HEK293 (cell line): ENCODE data around the gene ARIH1.

ENCODE experiments used
- CTCF ChIA-PET: fragments of 350-600 bp; formaldehyde crosslinking; extraction: SDS; loops from one replicate; lab custom pipeline; 2021; ENCODE audit warnings: antibody characterized with exemption; lab: Yijun Ruan, JAX
- POLR2A ChIA-PET: fragments of 300-600 bp; formaldehyde crosslinking; extraction: SDS; loops from one replicate; lab custom pipeline; 2020; ENCODE audit warnings: antibody characterized with exemption, inconsistent platforms; lab: Yijun Ruan, JAX
- H3K27ac ChIP-seq: fragments of 200-500 bp; sonication (Bioruptor generic); 2 replicates; pipeline ENCODE4 v1.5.1; 2014; ENCODE audit warnings: low read depth, low read length, control low read depth, inconsistent platforms; ENCODE audit errors: extremely low read depth
- H3K36me3 ChIP-seq, 2 experiments: fragments of 200-500 bp in 1 of 2; sonication (Bioruptor generic) in 1 of 2; 1 replicate in 1 of 2; 2 replicates in 1 of 2; pipeline ENCODE4 v1.5.1; 2014 to 2017; ENCODE audit warnings: inconsistent platforms in 2 of 2, low read length in 2 of 2; ENCODE audit not compliant: control insufficient read depth in 2 of 2, insufficient read depth in 1 of 2
- H3K4me1 ChIP-seq: fragments of 200-500 bp; sonication (Bioruptor generic); 2 replicates; pipeline ENCODE4 v1.5.1; 2014; ENCODE audit warnings: mild to moderate bottlenecking, low read length, inconsistent platforms; ENCODE audit not compliant: control insufficient read depth, insufficient read depth
- H3K4me3 ChIP-seq: 2 replicates; pipeline ENCODE4 v1.5.1; 2011; ENCODE audit warnings: low read depth, mild to moderate bottlenecking, control low read depth, low read length, moderate library complexity
- H3K9me3 ChIP-seq: fragments of 200-500 bp; sonication (Bioruptor generic); 2 replicates; pipeline ENCODE4 v1.5.1; 2014; ENCODE audit warnings: low read depth, low read length, inconsistent platforms; ENCODE audit not compliant: control insufficient read depth, insufficient read depth
- EGR2 ChIP-seq: fragments of 450-650 bp; formaldehyde crosslinking; IDR thresholded peaks from 2 replicates; pipeline ENCODE4 v1.5.1; 2016; ENCODE audit warnings: low read depth, missing biosample characterization, missing genetic modification characterization
- GLI2 ChIP-seq: fragments of 450-650 bp; formaldehyde crosslinking; IDR thresholded peaks from 2 replicates; pipeline ENCODE4; 2017; ENCODE audit warnings: missing biosample characterization, missing genetic modification characterization, low read depth, borderline replicate concordance
- GLIS1 ChIP-seq: fragments of 450-650 bp; formaldehyde crosslinking; IDR thresholded peaks from 2 replicates; pipeline ENCODE4 v1.5.1; 2016; ENCODE audit warnings: missing biosample characterization, missing genetic modification characterization
- KLF16 ChIP-seq: fragments of 450-650 bp; formaldehyde crosslinking; IDR thresholded peaks from 2 replicates; pipeline ENCODE4 v1.5.1; 2017; ENCODE audit warnings: missing biosample characterization, missing genetic modification characterization
- MZF1 ChIP-seq: fragments of 450-650 bp; formaldehyde crosslinking; IDR thresholded peaks from 2 replicates; pipeline ENCODE4 v1.5.1; 2017; ENCODE audit warnings: missing biosample characterization, missing genetic modification characterization, borderline replicate concordance
- TCF7L2 ChIP-seq: IDR thresholded peaks from 2 replicates; pipeline ENCODE4 v1.6.1; 2011; ENCODE audit warnings: low read depth, mild to moderate bottlenecking, inconsistent platforms, low read length, moderate library complexity, borderline replicate concordance
- YY2 ChIP-seq: fragments of 450-650 bp; formaldehyde crosslinking; IDR thresholded peaks from 2 replicates; pipeline ENCODE4 v1.5.1; 2016; ENCODE audit warnings: missing biosample characterization, missing genetic modification characterization
- ZFHX2 ChIP-seq: fragments of 450-650 bp; formaldehyde crosslinking; conservative IDR thresholded peaks from 2 replicates; pipeline ENCODE4 v1.5.1; 2016; ENCODE audit warnings: missing biosample characterization, missing genetic modification characterization
- ZFP37 ChIP-seq: fragments of 450-650 bp; formaldehyde crosslinking; IDR thresholded peaks from 2 replicates; pipeline ENCODE4 v1.5.1; 2016; ENCODE audit warnings: missing biosample characterization, missing genetic modification characterization
- ZFP69B ChIP-seq: fragments of 450-650 bp; formaldehyde crosslinking; IDR thresholded peaks from 2 replicates; pipeline ENCODE4 v1.5.1; 2016; ENCODE audit warnings: missing biosample characterization, missing genetic modification characterization
- ZNF16 ChIP-seq: fragments of 450-650 bp; formaldehyde crosslinking; IDR thresholded peaks from 2 replicates; pipeline ENCODE4 v1.5.1; 2016; ENCODE audit warnings: low read depth, missing biosample characterization, missing genetic modification characterization
- ZNF324 ChIP-seq: fragments of 450-650 bp; formaldehyde crosslinking; IDR thresholded peaks from 2 replicates; pipeline ENCODE4 v1.5.1; 2016; ENCODE audit warnings: missing biosample characterization, missing genetic modification characterization
- ZNF366 ChIP-seq: fragments of 450-650 bp; formaldehyde crosslinking; conservative IDR thresholded peaks from 2 replicates; pipeline ENCODE4 v1.5.1; 2016; ENCODE audit warnings: missing biosample characterization, missing genetic modification characterization
- ZNF394 ChIP-seq: fragments of 450-650 bp; formaldehyde crosslinking; IDR thresholded peaks from 2 replicates; pipeline ENCODE4 v1.5.1; 2016; ENCODE audit warnings: missing biosample characterization, missing genetic modification characterization, mild to moderate bottlenecking, moderate library complexity, borderline replicate concordance
- ZNF423 ChIP-seq: fragments of 450-650 bp; formaldehyde crosslinking; IDR thresholded peaks from 2 replicates; pipeline ENCODE4 v1.5.1; 2016; ENCODE audit warnings: missing biosample characterization, missing genetic modification characterization
- ZNF600 ChIP-seq: fragments of 450-650 bp; formaldehyde crosslinking; IDR thresholded peaks from 2 replicates; pipeline ENCODE4 v1.5.1; 2016; ENCODE audit warnings: missing biosample characterization, missing genetic modification characterization
- ZNF660 ChIP-seq: fragments of 450-650 bp; IDR thresholded peaks from 2 replicates; pipeline ENCODE4 v1.5.1; 2018; ENCODE audit warnings: missing biosample characterization, mild to moderate bottlenecking, missing genetic modification characterization
- ZNF792 ChIP-seq: fragments of 450-650 bp; formaldehyde crosslinking; IDR thresholded peaks from 2 replicates; pipeline ENCODE4 v1.5.1; 2016; ENCODE audit warnings: missing biosample characterization, missing genetic modification characterization
- ZSCAN30 ChIP-seq: fragments of 450-650 bp; IDR thresholded peaks from 2 replicates; pipeline ENCODE4 v1.5.1; 2018; ENCODE audit warnings: missing biosample characterization, mild to moderate bottlenecking, missing genetic modification characterization, moderate library complexity
- TF ChIP-seq, protein P1 (sequence below): fragments of 450-650 bp; formaldehyde crosslinking; IDR thresholded peaks from 2 replicates; pipeline ENCODE4 v1.5.1; 2017; ENCODE audit warnings: missing biosample characterization, missing genetic modification characterization
- TF ChIP-seq, protein P2 (sequence below): fragments of 450-650 bp; formaldehyde crosslinking; IDR thresholded peaks from 2 replicates; pipeline ENCODE4 v1.5.1; 2016; ENCODE audit warnings: missing biosample characterization, missing genetic modification characterization
- TF ChIP-seq, protein P3 (sequence below): fragments of 450-650 bp; formaldehyde crosslinking; conservative IDR thresholded peaks from 2 replicates; pipeline ENCODE4 v1.5.1; 2016; ENCODE audit warnings: low read depth, missing biosample characterization, missing genetic modification characterization
- TF ChIP-seq, protein P4 (sequence below): fragments of 450-650 bp; formaldehyde crosslinking; IDR thresholded peaks from 2 replicates; pipeline ENCODE4 v1.5.1; 2016; ENCODE audit warnings: missing biosample characterization, missing genetic modification characterization
- TF ChIP-seq, protein P5 (sequence below): fragments of 450-650 bp; formaldehyde crosslinking; IDR thresholded peaks from 2 replicates; pipeline ENCODE4 v1.5.1; 2017; ENCODE audit warnings: missing biosample characterization, missing genetic modification characterization
- TF ChIP-seq, protein P6 (sequence below): sonication (generic); formaldehyde crosslinking; IDR thresholded peaks from 2 replicates; pipeline ENCODE4 v1.8.1; 2022; ENCODE audit warnings: mild to moderate bottlenecking, moderate library complexity, missing genetic modification reagents

The ARIH1 gene

DNA sequence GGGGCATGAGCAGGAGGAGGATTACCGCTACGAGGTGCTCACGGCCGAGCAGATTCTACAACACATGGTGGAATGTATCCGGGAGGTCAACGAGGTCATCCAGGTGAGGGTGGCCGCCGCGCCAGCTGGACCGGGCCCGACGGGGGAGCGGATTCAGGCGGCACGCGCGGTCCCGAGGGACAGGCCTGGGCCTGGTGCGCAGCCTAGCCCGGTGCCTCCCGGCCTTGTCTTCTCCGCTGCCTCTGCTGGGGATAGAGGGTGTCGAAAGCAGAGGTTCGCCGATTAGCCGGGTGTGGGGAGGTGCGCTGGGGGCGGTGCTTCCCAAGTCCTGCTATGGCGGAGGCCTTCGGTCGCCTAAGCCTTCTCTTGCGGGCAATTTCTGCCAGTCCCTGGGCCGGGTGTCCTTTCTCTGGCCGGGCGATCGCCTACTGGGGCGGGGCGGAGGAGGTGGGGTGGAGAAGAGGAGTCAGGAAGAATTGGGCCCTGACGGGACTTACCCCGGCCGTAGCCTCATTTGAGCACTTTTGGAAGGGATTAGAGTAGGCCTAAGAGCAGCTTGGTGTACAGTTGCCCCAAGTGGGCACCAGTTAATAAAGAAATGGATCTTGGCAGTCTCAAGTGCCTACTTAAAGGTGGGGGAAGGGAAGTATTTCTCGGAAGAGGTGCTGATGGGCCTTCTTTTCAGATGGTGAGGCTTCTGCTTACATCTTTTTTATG, 940 bp downstream of the ARIH1 start:
- Histone ChIP-seq H3K4me3 (peak overlapping the region; percentile 66), H3K9me3 (no peaks in the 10 kb centered on the region), H3K27ac (peak overlapping the region; percentile 100), H3K36me3 (peaks cover 37 to 39% of the 10 kb centered on the region in 2 experiments), H3K4me1 (peaks cover 6% of the 10 kb centered on the region)
- ChIA-PET CTCF (interaction anchor here (0.6 to 1.2 kb wide), 4 partner anchors 9 to 630 kb away, joined by 3 to 6 read pairs (median 4); no protein-coding TSS in a partner anchor), POLR2A (interaction anchor here (0.5 to 1.8 kb wide), 4 partner anchors 14 to 230 kb away, joined by 3 to 4 read pairs (median 3); no protein-coding TSS in a partner anchor)
- peak; percentile 90 for TF ChIP-seq ZFP37
- TF ChIP-seq YY2, result peak; percentile 84
- peak; percentile 77 for TF ChIP-seq GLIS1 (tag by site-specific recombination)
- 0 out of 2 replicates have a peak, but pooled peaks have one; percentile 46 for TF ChIP-seq EGR2 (tag by site-specific recombination)
- no peak for TF ChIP-seq GLI2 (tag by site-specific recombination)
- peak; percentile 46; the same call in 1 of the 2 replicates for TF ChIP-seq ZNF366 (tag by site-specific recombination)
- TF ChIP-seq, protein P1, sequence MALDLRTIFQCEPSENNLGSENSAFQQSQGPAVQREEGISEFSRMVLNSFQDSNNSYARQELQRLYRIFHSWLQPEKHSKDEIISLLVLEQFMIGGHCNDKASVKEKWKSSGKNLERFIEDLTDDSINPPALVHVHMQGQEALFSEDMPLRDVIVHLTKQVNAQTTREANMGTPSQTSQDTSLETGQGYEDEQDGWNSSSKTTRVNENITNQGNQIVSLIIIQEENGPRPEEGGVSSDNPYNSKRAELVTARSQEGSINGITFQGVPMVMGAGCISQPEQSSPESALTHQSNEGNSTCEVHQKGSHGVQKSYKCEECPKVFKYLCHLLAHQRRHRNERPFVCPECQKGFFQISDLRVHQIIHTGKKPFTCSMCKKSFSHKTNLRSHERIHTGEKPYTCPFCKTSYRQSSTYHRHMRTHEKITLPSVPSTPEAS (tag by site-specific recombination), result peak; percentile 7; the same call in 1 of the 2 replicates
- peak; percentile 65; the same call in 1 of the 2 replicates for TF ChIP-seq ZNF600 (tag by site-specific recombination)
- peak; percentile 50; the same call in 1 of the 2 replicates for TF ChIP-seq ZFHX2 (tag by site-specific recombination)
- TF ChIP-seq KLF16 (tag by site-specific recombination), result peak; percentile 84
- peak; percentile 61; the same call in 1 of the 2 replicates for TF ChIP-seq ZNF324 (tag by site-specific recombination)
- no peak; the same call in 1 of the 2 replicates for TF ChIP-seq ZSCAN30 (tag by site-specific recombination)
- no peak; the same call in none of the 2 replicates for TF ChIP-seq ZNF660 (tag by site-specific recombination)
- TF ChIP-seq, protein P2, sequence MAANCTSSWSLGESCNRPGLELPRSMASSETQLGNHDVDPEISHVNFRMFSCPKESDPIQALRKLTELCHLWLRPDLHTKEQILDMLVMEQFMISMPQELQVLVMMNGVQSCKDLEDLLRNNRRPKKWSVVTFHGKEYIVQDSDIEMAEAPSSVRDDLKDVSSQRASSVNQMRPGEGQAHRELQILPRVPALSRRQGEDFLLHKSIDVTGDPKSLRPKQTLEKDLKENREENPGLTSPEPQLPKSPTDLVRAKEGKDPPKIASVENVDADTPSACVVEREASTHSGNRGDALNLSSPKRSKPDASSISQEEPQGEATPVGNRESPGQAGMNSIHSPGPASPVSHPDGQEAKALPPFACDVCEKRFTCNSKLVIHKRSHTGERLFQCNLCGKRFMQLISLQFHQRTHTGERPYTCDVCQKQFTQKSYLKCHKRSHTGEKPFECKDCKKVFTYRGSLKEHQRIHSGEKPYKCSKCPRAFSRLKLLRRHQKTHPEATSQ, result peak; percentile 82; the same call in 1 of the 2 replicates
- TF ChIP-seq, protein P3, sequence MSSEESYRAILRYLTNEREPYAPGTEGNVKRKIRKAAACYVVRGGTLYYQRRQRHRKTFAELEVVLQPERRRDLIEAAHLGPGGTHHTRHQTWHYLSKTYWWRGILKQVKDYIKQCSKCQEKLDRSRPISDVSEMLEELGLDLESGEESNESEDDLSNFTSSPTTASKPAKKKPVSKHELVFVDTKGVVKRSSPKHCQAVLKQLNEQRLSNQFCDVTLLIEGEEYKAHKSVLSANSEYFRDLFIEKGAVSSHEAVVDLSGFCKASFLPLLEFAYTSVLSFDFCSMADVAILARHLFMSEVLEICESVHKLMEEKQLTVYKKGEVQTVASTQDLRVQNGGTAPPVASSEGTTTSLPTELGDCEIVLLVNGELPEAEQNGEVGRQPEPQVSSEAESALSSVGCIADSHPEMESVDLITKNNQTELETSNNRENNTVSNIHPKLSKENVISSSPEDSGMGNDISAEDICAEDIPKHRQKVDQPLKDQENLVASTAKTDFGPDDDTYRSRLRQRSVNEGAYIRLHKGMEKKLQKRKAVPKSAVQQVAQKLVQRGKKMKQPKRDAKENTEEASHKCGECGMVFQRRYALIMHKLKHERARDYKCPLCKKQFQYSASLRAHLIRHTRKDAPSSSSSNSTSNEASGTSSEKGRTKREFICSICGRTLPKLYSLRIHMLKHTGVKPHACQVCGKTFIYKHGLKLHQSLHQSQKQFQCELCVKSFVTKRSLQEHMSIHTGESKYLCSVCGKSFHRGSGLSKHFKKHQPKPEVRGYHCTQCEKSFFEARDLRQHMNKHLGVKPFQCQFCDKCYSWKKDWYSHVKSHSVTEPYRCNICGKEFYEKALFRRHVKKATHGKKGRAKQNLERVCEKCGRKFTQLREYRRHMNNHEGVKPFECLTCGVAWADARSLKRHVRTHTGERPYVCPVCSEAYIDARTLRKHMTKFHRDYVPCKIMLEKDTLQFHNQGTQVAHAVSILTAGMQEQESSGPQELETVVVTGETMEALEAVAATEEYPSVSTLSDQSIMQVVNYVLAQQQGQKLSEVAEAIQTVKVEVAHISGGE (tag by site-specific recombination), result peak; percentile 33
- TF ChIP-seq MZF1 (tag by site-specific recombination), result peak; percentile 15; the same call in 1 of the 2 replicates
- TF ChIP-seq ZNF394, result peak; percentile 70; the same call in 1 of the 2 replicates
- 0 out of 2 replicates have a peak, but pooled peaks have one; percentile 22 for TF ChIP-seq ZNF16 (tag by site-specific recombination)
- TF ChIP-seq, protein P4, sequence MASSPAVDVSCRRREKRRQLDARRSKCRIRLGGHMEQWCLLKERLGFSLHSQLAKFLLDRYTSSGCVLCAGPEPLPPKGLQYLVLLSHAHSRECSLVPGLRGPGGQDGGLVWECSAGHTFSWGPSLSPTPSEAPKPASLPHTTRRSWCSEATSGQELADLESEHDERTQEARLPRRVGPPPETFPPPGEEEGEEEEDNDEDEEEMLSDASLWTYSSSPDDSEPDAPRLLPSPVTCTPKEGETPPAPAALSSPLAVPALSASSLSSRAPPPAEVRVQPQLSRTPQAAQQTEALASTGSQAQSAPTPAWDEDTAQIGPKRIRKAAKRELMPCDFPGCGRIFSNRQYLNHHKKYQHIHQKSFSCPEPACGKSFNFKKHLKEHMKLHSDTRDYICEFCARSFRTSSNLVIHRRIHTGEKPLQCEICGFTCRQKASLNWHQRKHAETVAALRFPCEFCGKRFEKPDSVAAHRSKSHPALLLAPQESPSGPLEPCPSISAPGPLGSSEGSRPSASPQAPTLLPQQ, result peak; percentile 24; the same call in 1 of the 2 replicates
- TF ChIP-seq, protein P5, sequence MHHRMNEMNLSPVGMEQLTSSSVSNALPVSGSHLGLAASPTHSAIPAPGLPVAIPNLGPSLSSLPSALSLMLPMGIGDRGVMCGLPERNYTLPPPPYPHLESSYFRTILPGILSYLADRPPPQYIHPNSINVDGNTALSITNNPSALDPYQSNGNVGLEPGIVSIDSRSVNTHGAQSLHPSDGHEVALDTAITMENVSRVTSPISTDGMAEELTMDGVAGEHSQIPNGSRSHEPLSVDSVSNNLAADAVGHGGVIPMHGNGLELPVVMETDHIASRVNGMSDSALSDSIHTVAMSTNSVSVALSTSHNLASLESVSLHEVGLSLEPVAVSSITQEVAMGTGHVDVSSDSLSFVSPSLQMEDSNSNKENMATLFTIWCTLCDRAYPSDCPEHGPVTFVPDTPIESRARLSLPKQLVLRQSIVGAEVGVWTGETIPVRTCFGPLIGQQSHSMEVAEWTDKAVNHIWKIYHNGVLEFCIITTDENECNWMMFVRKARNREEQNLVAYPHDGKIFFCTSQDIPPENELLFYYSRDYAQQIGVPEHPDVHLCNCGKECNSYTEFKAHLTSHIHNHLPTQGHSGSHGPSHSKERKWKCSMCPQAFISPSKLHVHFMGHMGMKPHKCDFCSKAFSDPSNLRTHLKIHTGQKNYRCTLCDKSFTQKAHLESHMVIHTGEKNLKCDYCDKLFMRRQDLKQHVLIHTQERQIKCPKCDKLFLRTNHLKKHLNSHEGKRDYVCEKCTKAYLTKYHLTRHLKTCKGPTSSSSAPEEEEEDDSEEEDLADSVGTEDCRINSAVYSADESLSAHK (tag by site-specific recombination), result peak; percentile 68; the same call in 1 of the 2 replicates
- peak; percentile 55; the same call in 1 of the 2 replicates for TF ChIP-seq ZFP69B (tag by site-specific recombination)
- 0 out of 2 replicates have a peak, but pooled peaks have one; percentile 55 for TF ChIP-seq ZNF792 (tag by site-specific recombination)
- 0 out of 2 replicates have a peak, but pooled peaks have one; percentile 70 for TF ChIP-seq ZNF423
- TF ChIP-seq, protein P6, sequence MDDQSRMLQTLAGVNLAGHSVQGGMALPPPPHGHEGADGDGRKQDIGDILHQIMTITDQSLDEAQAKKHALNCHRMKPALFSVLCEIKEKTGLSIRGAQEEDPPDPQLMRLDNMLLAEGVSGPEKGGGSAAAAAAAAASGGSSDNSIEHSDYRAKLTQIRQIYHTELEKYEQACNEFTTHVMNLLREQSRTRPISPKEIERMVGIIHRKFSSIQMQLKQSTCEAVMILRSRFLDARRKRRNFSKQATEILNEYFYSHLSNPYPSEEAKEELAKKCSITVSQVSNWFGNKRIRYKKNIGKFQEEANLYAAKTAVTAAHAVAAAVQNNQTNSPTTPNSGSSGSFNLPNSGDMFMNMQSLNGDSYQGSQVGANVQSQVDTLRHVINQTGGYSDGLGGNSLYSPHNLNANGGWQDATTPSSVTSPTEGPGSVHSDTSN (CRISPR knock-in tag), result peak; percentile 24
- TF ChIP-seq TCF7L2, result no peak
